BLaER1 (cell line): ENCODE results near the gene RPL26.

Experiments used
- H3K27ac ChIP-seq: shearing (Covaris generic); formaldehyde crosslinking; 2 replicates; pipeline ENCODE4 v1.8.1; 2022
- H3K27me3 ChIP-seq: shearing (Covaris generic); formaldehyde crosslinking; 2 replicates; pipeline ENCODE4 v1.8.1; 2022
- H3K36me3 ChIP-seq: shearing (Covaris generic); formaldehyde crosslinking; 2 replicates; pipeline ENCODE4 v1.8.1; 2022
- H3K4me1 ChIP-seq: shearing (Covaris generic); formaldehyde crosslinking; 2 replicates; pipeline ENCODE4 v1.8.1; 2022
- H3K4me2 ChIP-seq: shearing (Covaris generic); formaldehyde crosslinking; 2 replicates; pipeline ENCODE4 v1.8.1; 2022
- H3K4me3 ChIP-seq: shearing (Covaris generic); formaldehyde crosslinking; 2 replicates; pipeline ENCODE4 v1.8.1; 2022
- H3K9ac ChIP-seq: shearing (Covaris generic); formaldehyde crosslinking; 2 replicates; pipeline ENCODE4 v1.8.1; 2022
- H3K9me3 ChIP-seq: shearing (Covaris generic); formaldehyde crosslinking; 2 replicates; pipeline ENCODE4 v1.8.1; 2022
- H4K20me1 ChIP-seq: shearing (Covaris generic); formaldehyde crosslinking; 2 replicates; pipeline ENCODE4 v1.8.1; 2022
- Cebpa-rat ChIP-seq: shearing (Covaris generic); IDR thresholded peaks from 2 replicates; pipeline ENCODE4 v1.8.1; 2022

The RPL26 gene

GRCh38 chr17:8369944-8370343, 13.0 kb downstream of the RPL26 start:
- Histone ChIP-seq H3K4me1 (peaks cover under 1% of the 10 kb centered on the region; the same call in 1 of the 2 replicates), H4K20me1 (no peaks in the 10 kb centered on the region), H3K36me3 (peaks cover 43% of the 10 kb centered on the region), H3K4me2 (no peak overlapping the region), H3K27ac (no peak overlapping the region), H3K4me3 (no peak overlapping the region), H3K9me3 (no peaks in the 10 kb centered on the region), H3K27me3 (no peaks in the 10 kb centered on the region), H3K9ac (no peak overlapping the region)
- TF ChIP-seq Cebpa-rat, result no peak

- Histone ChIP-seq H3K4me3 (no peak overlapping the region), H3K9ac (no peak overlapping the region), H3K4me1 (no peaks in the 10 kb centered on the region), H3K27ac (no peak overlapping the region), H3K9me3 (no peaks in the 10 kb centered on the region), H3K27me3 (no peaks in the 10 kb centered on the region), H3K4me2 (no peak overlapping the region), H4K20me1 (no peaks in the 10 kb centered on the region), H3K36me3 (peaks cover 51% of the 10 kb centered on the region)
- TF ChIP-seq Cebpa-rat, result no peak
Measured at GRCh38 chr17:8368193-8368592, 14.8 kb downstream of the RPL26 start.

- no peak overlapping the region for H3K4me2 ChIP-seq
- H3K27ac ChIP-seq, result no peak overlapping the region
- H3K27me3 ChIP-seq, result no peaks in the 10 kb centered on the region
- no peaks in the 10 kb centered on the region for H4K20me1 ChIP-seq
- no peak overlapping the region for H3K4me3 ChIP-seq
- no peak overlapping the region for H3K9ac ChIP-seq
- TF ChIP-seq Cebpa-rat, result no peak
- H3K4me1 ChIP-seq, result no peaks in the 10 kb centered on the region
- H3K9me3 ChIP-seq, result no peaks in the 10 kb centered on the region
- peaks cover 48% of the 10 kb centered on the region for H3K36me3 ChIP-seq
Measured at GRCh38 chr17:8366231-8366630, 16.8 kb downstream of the RPL26 start.

GRCh38 chr17:8365143-8365542, 17.9 kb downstream of the RPL26 start:
- no peak overlapping the region for H3K9ac ChIP-seq
- no peaks in the 10 kb centered on the region for H3K9me3 ChIP-seq
- no peak overlapping the region for H3K4me3 ChIP-seq
- peaks cover 40% of the 10 kb centered on the region for H3K36me3 ChIP-seq
- H3K4me1 ChIP-seq, result peaks cover 10% of the 10 kb centered on the region
- no peaks in the 10 kb centered on the region for H4K20me1 ChIP-seq
- TF ChIP-seq Cebpa-rat, result no peak
- no peaks in the 10 kb centered on the region for H3K27me3 ChIP-seq
- no peak overlapping the region for H3K4me2 ChIP-seq
- H3K27ac ChIP-seq, result no peak overlapping the region

- Histone ChIP-seq H3K36me3 (peaks cover 18% of the 10 kb centered on the region; the same call in 1 of the 2 replicates), H3K9me3 (no peaks in the 10 kb centered on the region), H3K4me2 (no peak overlapping the region), H3K27me3 (no peaks in the 10 kb centered on the region), H3K27ac (no peak overlapping the region), H3K9ac (no peak overlapping the region), H3K4me1 (peaks cover 20% of the 10 kb centered on the region), H3K4me3 (no peak overlapping the region), H4K20me1 (no peaks in the 10 kb centered on the region)
- no peak for TF ChIP-seq Cebpa-rat
Measured at GRCh38 chr17:8362651-8363332, 20.2 kb downstream of the RPL26 start.

- no peak for TF ChIP-seq Cebpa-rat
Measured at GRCh38 chr17:8360751-8361150, 22.2 kb downstream of the RPL26 start.

GRCh38 chr17:8360260-8360659, 22.7 kb downstream of the RPL26 start:
- Histone ChIP-seq H3K4me2 (peak overlapping the region; percentile 66), H3K27ac (no peak overlapping the region), H3K27me3 (no peaks in the 10 kb centered on the region), H3K4me1 (peaks cover 20% of the 10 kb centered on the region), H3K9ac (no peak overlapping the region), H3K4me3 (no peak overlapping the region), H3K9me3 (0 out of 2 replicates have a peak, but pooled peaks cover 5% of the 10 kb centered on the region), H4K20me1 (no peaks in the 10 kb centered on the region), H3K36me3 (peaks cover 14% of the 10 kb centered on the region; the same call in 1 of the 2 replicates)
- TF ChIP-seq Cebpa-rat, result no peak

More at GRCh38 chr17:8360751-8361150, 22.2 kb downstream of the RPL26 start:
- no peak overlapping the region; the same call in 1 of the 2 replicates for H3K4me2 ChIP-seq
- 0 out of 2 replicates have a peak, but pooled peaks cover 5% of the 10 kb centered on the region for H3K9me3 ChIP-seq
- H3K4me3 ChIP-seq, result no peak overlapping the region
- no peaks in the 10 kb centered on the region for H4K20me1 ChIP-seq
- H3K27me3 ChIP-seq, result no peaks in the 10 kb centered on the region
- H3K27ac ChIP-seq, result no peak overlapping the region
- no peak overlapping the region for H3K9ac ChIP-seq
- peaks cover 18% of the 10 kb centered on the region; the same call in 1 of the 2 replicates for H3K36me3 ChIP-seq
- peaks cover 20% of the 10 kb centered on the region for H3K4me1 ChIP-seq

GRCh38 chr17:8359769-8360168, 23.2 kb downstream of the RPL26 start:
- 0 out of 2 replicates have a peak, but pooled peaks cover 5% of the 10 kb centered on the region for H3K9me3 ChIP-seq
- H3K4me3 ChIP-seq, result no peak overlapping the region
- TF ChIP-seq Cebpa-rat, result no peak
- peaks cover 20% of the 10 kb centered on the region for H3K4me1 ChIP-seq
- no peaks in the 10 kb centered on the region for H3K27me3 ChIP-seq
- no peaks in the 10 kb centered on the region for H4K20me1 ChIP-seq
- H3K36me3 ChIP-seq, result peaks cover 9% of the 10 kb centered on the region; the same call in 1 of the 2 replicates
- H3K9ac ChIP-seq, result no peak overlapping the region
- 0 out of 2 replicates have a peak overlapping the region, but pooled peaks have one; percentile 1 for H3K27ac ChIP-seq
- H3K4me2 ChIP-seq, result peak overlapping the region; percentile 66

GRCh38 chr17:8357910-8358309, 25.1 kb downstream of the RPL26 start:
- Histone ChIP-seq H3K4me1 (peaks cover 20% of the 10 kb centered on the region), H3K27ac (no peak overlapping the region), H3K4me2 (no peak overlapping the region), H3K36me3 (no peaks in the 10 kb centered on the region), H3K9me3 (0 out of 2 replicates have a peak, but pooled peaks cover 5% of the 10 kb centered on the region), H3K27me3 (no peaks in the 10 kb centered on the region), H3K9ac (no peak overlapping the region), H3K4me3 (no peak overlapping the region), H4K20me1 (no peaks in the 10 kb centered on the region)
- no peak for TF ChIP-seq Cebpa-rat

GRCh38 chr17:8354236-8354635, 28.8 kb downstream of the RPL26 start:
- no peak for TF ChIP-seq Cebpa-rat
- Histone ChIP-seq H3K9me3 (0 out of 2 replicates have a peak, but pooled peaks cover 5% of the 10 kb centered on the region), H3K4me2 (no peak overlapping the region), H3K36me3 (no peaks in the 10 kb centered on the region), H3K4me3 (no peak overlapping the region), H3K27ac (no peak overlapping the region), H4K20me1 (no peaks in the 10 kb centered on the region), H3K27me3 (no peaks in the 10 kb centered on the region), H3K4me1 (peaks cover under 1% of the 10 kb centered on the region), H3K9ac (no peak overlapping the region)
